Endothelial cell of umbilical vein (primary cell): ENCODE results near the gene RNGTT. TPM values are rescaled to one million over a fixed set of nuclear protein-coding genes. Genes with fewer than 3 reads are reported as not detected.

Experiments used
- BruUV-seq: library from RNA; stranded (reverse); fragments of 400-500 nt; replicated peaks from 2 replicates; lab custom pipeline; 2021; lab: Mats Ljungman, UMichigan
- CTCF ChIA-PET: fragments of 300-600, 350-600 bp; sonication (Branson Sonifier 250); formaldehyde crosslinking; loops from one replicate; lab custom pipeline; 2021; ENCODE audit warnings: antibody characterized with exemption, inconsistent platforms; lab: Charles Lee
- POLR2A ChIA-PET: fragments of 300-600, 350-600 bp; sonication (Branson Sonifier 250); formaldehyde crosslinking; loops from one replicate; lab custom pipeline; 2021; ENCODE audit warnings: antibody characterized with exemption, inconsistent platforms; lab: Charles Lee
- DNase-seq: peaks from one replicate; pipeline ENCODE4 v3.0.0-alpha.2; 2011; ENCODE audit warnings: low read depth, low spot score
- FAIRE-seq: peaks from 2 replicates; lab custom pipeline; 2011; peaks lifted over from hg19 to GRCh38; lab: Jason Lieb, UNC
- H2AFZ ChIP-seq: 2 replicates; pipeline ENCODE4 v1.6.0; 2012; ENCODE audit warnings: low read depth, low read length, control low read depth, inconsistent platforms
- H3K27ac ChIP-seq: 2 replicates; pipeline ENCODE4 v1.5.1; 2011; ENCODE audit warnings: low read depth, mild to moderate bottlenecking, control low read depth, low read length, moderate library complexity; ENCODE audit not compliant: insufficient read depth
- H3K27me3 ChIP-seq, 2 experiments: 2 replicates each; pipeline versions ENCODE4 v1.6.0 to v1.6.1; 2011; ENCODE audit warnings: low read length in 2 of 2, mixed read lengths in 1 of 2; ENCODE audit not compliant: control insufficient read depth in 2 of 2, insufficient read depth in 2 of 2
- H3K36me3 ChIP-seq, 2 experiments: 2 replicates in 1 of 2; 3 replicates in 1 of 2; pipeline ENCODE4 v1.5.1; 2011; ENCODE audit warnings: low read length in 2 of 2, mild to moderate bottlenecking in 1 of 2, moderate library complexity in 1 of 2; ENCODE audit not compliant: control insufficient read depth in 2 of 2, insufficient read depth in 2 of 2; ENCODE audit errors: extremely low read depth in 1 of 2
- H3K4me1 ChIP-seq: 3 replicates; pipeline ENCODE4 v1.5.1; 2011; ENCODE audit warnings: mild to moderate bottlenecking, low read length; ENCODE audit not compliant: control insufficient read depth, insufficient read depth; ENCODE audit errors: extremely low read depth
- H3K4me2 ChIP-seq: 2 replicates; pipeline ENCODE4 v1.6.1; 2011; ENCODE audit warnings: low read length, control low read depth, mixed read lengths; ENCODE audit not compliant: insufficient read depth
- H3K4me3 ChIP-seq, 3 experiments: fragments of 200-600 bp in 1 of 3; sonication (generic), shearing (Covaris generic) in 1 of 3; replicated peaks in 1 of 3; 2 replicates each; pipeline ENCODE4 v1.5.1; 2011 to 2016; ENCODE audit warnings: control low read depth in 3 of 3, low read length in 3 of 3, mild to moderate bottlenecking in 2 of 3, inconsistent platforms in 1 of 3, low read depth in 1 of 3, moderate library complexity in 1 of 3; ENCODE audit not compliant: insufficient read depth in 1 of 3
- H3K79me2 ChIP-seq: 2 replicates; pipeline ENCODE4 v1.6.0; 2012; ENCODE audit warnings: low read length, inconsistent platforms; ENCODE audit not compliant: control insufficient read depth, insufficient read depth
- H3K9ac ChIP-seq: replicated peaks from 2 replicates; pipeline ENCODE3; 2011; ENCODE audit warnings: low read length, control low read depth; ENCODE audit not compliant: insufficient read depth; ENCODE audit errors: extremely low read depth
- H3K9me1 ChIP-seq: replicated peaks from 3 replicates; pipeline ENCODE4 v1.6.0; 2011; ENCODE audit warnings: mild to moderate bottlenecking, low read length; ENCODE audit not compliant: control insufficient read depth, insufficient read depth; ENCODE audit errors: extremely low read depth
- H3K9me3 ChIP-seq: replicated peaks from 2 replicates; pipeline ENCODE4 v1.5.1; 2012; ENCODE audit warnings: low read length, inconsistent platforms; ENCODE audit not compliant: control insufficient read depth, insufficient read depth
- H4K20me1 ChIP-seq: replicated peaks from 2 replicates; pipeline ENCODE3; 2011; ENCODE audit warnings: mild to moderate bottlenecking, low read length; ENCODE audit not compliant: control insufficient read depth, insufficient read depth; ENCODE audit errors: extremely low read depth
- EZH2 ChIP-seq: IDR thresholded peaks from 2 replicates; pipeline ENCODE4 v1.6.1; 2012; ENCODE audit warnings: borderline replicate concordance, low read depth, mild to moderate bottlenecking, moderate library complexity, low read length, inconsistent platforms; ENCODE audit not compliant: severe bottlenecking
- FOS ChIP-seq: IDR thresholded peaks from 2 replicates; pipeline ENCODE4 v1.6.1; 2011; ENCODE audit warnings: mild to moderate bottlenecking, low read length, moderate library complexity, borderline replicate concordance; ENCODE audit not compliant: insufficient read depth
- GATA2 ChIP-seq: IDR thresholded peaks from 2 replicates; pipeline ENCODE4 v1.7.0; 2011; ENCODE audit warnings: low read depth, mild to moderate bottlenecking, moderate library complexity, mixed read lengths, low read length; ENCODE audit not compliant: insufficient read length, insufficient read depth
- JUN ChIP-seq: IDR thresholded peaks from 2 replicates; pipeline ENCODE4 v1.6.1; 2011; ENCODE audit warnings: borderline replicate concordance, low read depth; ENCODE audit not compliant: insufficient read length, insufficient read depth
- MYC ChIP-seq: IDR thresholded peaks from one replicate; pipeline ENCODE4 v1.6.1; 2011; ENCODE audit warnings: mild to moderate bottlenecking, low read depth, low read length
- POLR2A ChIP-seq: IDR thresholded peaks from 2 replicates; pipeline ENCODE4 v1.6.1; 2012; ENCODE audit warnings: low read depth, mild to moderate bottlenecking, control low read depth, low read length
- POLR2AphosphoS5 ChIP-seq: IDR thresholded peaks from 2 replicates; pipeline ENCODE4 v1.6.1; 2012; ENCODE audit warnings: low read depth, mild to moderate bottlenecking, control low read depth, low read length, moderate library complexity; ENCODE audit not compliant: insufficient read depth
- dilution Hi-C: fragments of 300-500 bp; cut with MboI; formaldehyde crosslinking; loops from one replicate; pipeline ENCODE4 v1.15.0; 2019; ENCODE audit warnings: low sequenced_read_pairs; ENCODE audit not compliant: extremely low pct_ligation_motif_present
- intact Hi-C: fragments of 100-400 bp; cut with micrococcal nuclease; formaldehyde crosslinking; loops from one replicate; pipeline ENCODE4 v1.10.0; 2022
- polyA plus RNA-seq, 4 experiments: library from polyadenylated mRNA; depleted of rRNA in 3 of 4; stranded (reverse) in 3 of 4; unstranded in 1 of 4; fragments of >200 nt; gene quantifications; 2 replicates each; pipeline versions ENCODE4 v1.2.1 to v1.2.3, GENCODE V29; 2011 to 2012; ENCODE audit warnings: missing spikeins in 1 of 4
- total RNA-seq: library from RNA; stranded (reverse); gene quantifications from 2 replicates; pipeline ENCODE4 v1.2.3, GENCODE V29; 2021
- TF ChIP-seq, protein P1 (sequence below), 2 donors: IDR thresholded peaks; 1 replicate in 1 of 2; 2 replicates in 1 of 2; pipeline ENCODE4 v1.5.1; 2011; ENCODE audit warnings: low read length in 2 of 2, mild to moderate bottlenecking in 2 of 2, moderate library complexity in 2 of 2, control low read depth in 1 of 2, inconsistent platforms in 1 of 2, low read depth in 1 of 2; ENCODE audit not compliant: insufficient read depth in 1 of 2; ENCODE audit errors: extremely low read depth in 1 of 2
- TF ChIP-seq, protein P2 (sequence below): IDR thresholded peaks from 2 replicates; pipeline ENCODE4 v1.6.1; 2011; ENCODE audit not compliant: insufficient read depth, insufficient read length

RNGTT gene
- total and polyA plus RNA-seq, 2 donors (not counting 3 experiments of a cell fraction or from before 2014, with no cell fraction given): 2.1 to 13.1 TPM

DNA sequence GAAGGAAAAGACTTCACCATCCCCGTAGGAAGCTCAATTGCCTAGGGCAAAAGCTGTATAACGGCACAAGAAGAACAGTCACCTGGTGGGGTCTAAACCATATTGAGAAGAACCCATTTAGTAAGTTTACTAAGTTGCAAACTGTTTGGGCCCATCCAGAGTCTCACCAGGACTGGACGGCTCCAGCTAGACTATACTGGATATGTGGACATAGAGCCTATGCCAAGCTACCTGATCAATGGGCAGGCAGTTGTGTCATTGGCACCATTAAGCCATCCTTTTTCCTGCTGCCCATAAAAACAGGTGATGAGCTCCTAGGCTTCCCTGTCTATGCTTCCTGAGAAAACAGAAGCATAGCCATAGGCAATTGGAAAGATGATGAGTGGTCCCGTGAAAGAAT, 293.9 kb downstream of the RNGTT start:
- Histone ChIP-seq H3K27ac (no peak overlapping the region), H3K27me3 (no peaks in the 10 kb centered on the region), H3K79me2 (no peaks in the 10 kb centered on the region), H3K9me1 (no peaks in the 10 kb centered on the region), H3K4me1 (no peaks in the 10 kb centered on the region), H3K36me3 (no peaks in the 10 kb centered on the region), H2AFZ (no peak overlapping the region), H3K4me2 (no peak overlapping the region), H4K20me1 (no peaks in the 10 kb centered on the region), H3K4me3 (no peak overlapping the region), H3K9me3 (peaks cover 3% of the 10 kb centered on the region), H3K9ac (no peak overlapping the region)
- ChIA-PET CTCF (no interaction called here), POLR2A (no interaction called here)
- DNase-seq: no peak
- FAIRE-seq: no peak
- TF ChIP-seq, protein P1, sequence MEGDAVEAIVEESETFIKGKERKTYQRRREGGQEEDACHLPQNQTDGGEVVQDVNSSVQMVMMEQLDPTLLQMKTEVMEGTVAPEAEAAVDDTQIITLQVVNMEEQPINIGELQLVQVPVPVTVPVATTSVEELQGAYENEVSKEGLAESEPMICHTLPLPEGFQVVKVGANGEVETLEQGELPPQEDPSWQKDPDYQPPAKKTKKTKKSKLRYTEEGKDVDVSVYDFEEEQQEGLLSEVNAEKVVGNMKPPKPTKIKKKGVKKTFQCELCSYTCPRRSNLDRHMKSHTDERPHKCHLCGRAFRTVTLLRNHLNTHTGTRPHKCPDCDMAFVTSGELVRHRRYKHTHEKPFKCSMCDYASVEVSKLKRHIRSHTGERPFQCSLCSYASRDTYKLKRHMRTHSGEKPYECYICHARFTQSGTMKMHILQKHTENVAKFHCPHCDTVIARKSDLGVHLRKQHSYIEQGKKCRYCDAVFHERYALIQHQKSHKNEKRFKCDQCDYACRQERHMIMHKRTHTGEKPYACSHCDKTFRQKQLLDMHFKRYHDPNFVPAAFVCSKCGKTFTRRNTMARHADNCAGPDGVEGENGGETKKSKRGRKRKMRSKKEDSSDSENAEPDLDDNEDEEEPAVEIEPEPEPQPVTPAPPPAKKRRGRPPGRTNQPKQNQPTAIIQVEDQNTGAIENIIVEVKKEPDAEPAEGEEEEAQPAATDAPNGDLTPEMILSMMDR (IDR thresholded peaks at IDR 0.05; ENCODE audit: extremely low read depth in 1 of 2, insufficient read depth in 1 of 2, low read depth in 1 of 2, low read length in 2 of 2): no peak
- no peak for TF ChIP-seq FOS
- no peak for TF ChIP-seq GATA2
- TF ChIP-seq POLR2AphosphoS5: no peak
- TF ChIP-seq MYC: no peak
- no peak for TF ChIP-seq EZH2
- no peak for TF ChIP-seq POLR2A
- no peak for TF ChIP-seq JUN
- TF ChIP-seq, protein P2, sequence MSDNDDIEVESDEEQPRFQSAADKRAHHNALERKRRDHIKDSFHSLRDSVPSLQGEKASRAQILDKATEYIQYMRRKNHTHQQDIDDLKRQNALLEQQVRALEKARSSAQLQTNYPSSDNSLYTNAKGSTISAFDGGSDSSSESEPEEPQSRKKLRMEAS: no peak
- intact Hi-C loops (no loop called here), dilution Hi-C loops (no loop called here)
- no TSS peak for BruUV-seq
